Adrenal gland (tissue), 5 donors: Measurements from ENCODE around the gene GGA1.

Experiments
- POLR2A ChIP-seq, 2 donors: fragments of 450-650 bp; IDR thresholded peaks; one replicate each; pipeline ENCODE4 v1.6.1; 2017; ENCODE audit warnings: antibody characterized with exemption in 2 of 2, mild to moderate bottlenecking in 2 of 2, moderate library complexity in 1 of 2
- TF ChIP-seq, protein P1 (sequence below), 6 experiments: fragments of 450-650 bp in 4 of 6; fragments of 200-600 bp in 2 of 6; sonication (generic) in 1 of 6; IDR thresholded peaks; 1 replicate in 5 of 6; 2 replicates in 1 of 6; pipeline versions ENCODE4 v1.5.1 to v1.8.0; 2016 to 2021; ENCODE audit warnings: antibody characterized with exemption in 6 of 6, mild to moderate bottlenecking in 2 of 6, moderate library complexity in 1 of 6
- donor health status: DM: no; HTN: no; CAD: no.

DNA sequence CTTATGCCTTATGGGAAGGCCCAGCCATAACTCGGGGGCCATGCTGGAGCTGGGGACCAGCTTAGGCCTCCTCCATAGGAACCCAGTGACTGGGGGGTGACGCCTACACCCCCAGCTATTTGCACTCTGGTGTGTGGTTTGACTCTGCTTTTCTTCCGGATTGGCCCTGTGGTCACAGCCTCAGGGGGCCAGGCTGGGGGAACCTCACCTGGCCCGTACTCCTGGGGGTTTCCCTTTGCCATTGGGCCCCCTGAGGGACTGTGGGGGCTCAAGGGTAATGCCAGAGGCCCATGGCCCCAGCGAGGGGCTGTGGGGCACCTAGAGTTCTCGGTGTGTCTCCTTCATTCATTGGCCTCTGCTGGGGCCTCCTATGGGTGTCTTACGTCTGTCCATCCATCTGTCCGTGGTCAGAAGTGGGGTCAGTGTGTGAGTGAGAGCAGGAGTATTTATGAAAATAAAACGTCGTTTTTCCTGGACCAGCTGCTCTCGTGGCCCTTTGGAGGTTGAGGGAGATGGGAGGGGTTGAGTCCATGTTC is 24.5 kb downstream of the GGA1 start:
- no peak for TF ChIP-seq POLR2A (IDR thresholded peaks at IDR 0.05)
- TF ChIP-seq, protein P1, sequence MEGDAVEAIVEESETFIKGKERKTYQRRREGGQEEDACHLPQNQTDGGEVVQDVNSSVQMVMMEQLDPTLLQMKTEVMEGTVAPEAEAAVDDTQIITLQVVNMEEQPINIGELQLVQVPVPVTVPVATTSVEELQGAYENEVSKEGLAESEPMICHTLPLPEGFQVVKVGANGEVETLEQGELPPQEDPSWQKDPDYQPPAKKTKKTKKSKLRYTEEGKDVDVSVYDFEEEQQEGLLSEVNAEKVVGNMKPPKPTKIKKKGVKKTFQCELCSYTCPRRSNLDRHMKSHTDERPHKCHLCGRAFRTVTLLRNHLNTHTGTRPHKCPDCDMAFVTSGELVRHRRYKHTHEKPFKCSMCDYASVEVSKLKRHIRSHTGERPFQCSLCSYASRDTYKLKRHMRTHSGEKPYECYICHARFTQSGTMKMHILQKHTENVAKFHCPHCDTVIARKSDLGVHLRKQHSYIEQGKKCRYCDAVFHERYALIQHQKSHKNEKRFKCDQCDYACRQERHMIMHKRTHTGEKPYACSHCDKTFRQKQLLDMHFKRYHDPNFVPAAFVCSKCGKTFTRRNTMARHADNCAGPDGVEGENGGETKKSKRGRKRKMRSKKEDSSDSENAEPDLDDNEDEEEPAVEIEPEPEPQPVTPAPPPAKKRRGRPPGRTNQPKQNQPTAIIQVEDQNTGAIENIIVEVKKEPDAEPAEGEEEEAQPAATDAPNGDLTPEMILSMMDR (IDR thresholded peaks at IDR 0.05) = no peak
